Dermis microvascular lymphatic vessel endothelial cell (primary cell): Measurements from ENCODE around the gene MAT1A. TPM values are rescaled to one million over a fixed set of nuclear protein-coding genes. Genes with fewer than 3 reads are reported as not detected.

Source experiments
- DNase-seq, 2 donors: peaks; one replicate each; pipeline versions ENCODE4 v3.0.0 to v3.0.0-alpha.2; 2010; ENCODE audit warnings: low read depth in 2 of 2
- total RNA-seq: library from RNA; depleted of rRNA; stranded (reverse); fragments of >200 nt; gene quantifications from 2 replicates; pipeline ENCODE4 v1.2.1, GENCODE V29; 2014

MAT1A gene
- total RNA-seq, 1 donor from 2014 or later: not detected

GRCh38 chr10:80283119-80283518 is 6.3 kb downstream of the MAT1A start:
- no peak for DNase-seq

- DNase-seq: no peak
These were observed 7.4 kb downstream of the MAT1A start for GRCh38 chr10:80281784-80282765.

GRCh38 chr10:80281292-80281691 is 8.2 kb downstream of the MAT1A start:
- DNase-seq: no peak

- no peak for DNase-seq
These were observed 9.2 kb downstream of the MAT1A start for GRCh38 chr10:80280071-80280800.

GRCh38 chr10:80279146-80279545 is 10.3 kb downstream of the MAT1A start:
- DNase-seq: no peak

GRCh38 chr10:80278480-80278879 is 11.0 kb downstream of the MAT1A start:
- DNase-seq: no peak

GRCh38 chr10:80277567-80278250 is 11.7 kb downstream of the MAT1A start:
- DNase-seq: no peak

GRCh38 chr10:80277016-80277415 is 12.4 kb downstream of the MAT1A start:
- no peak for DNase-seq

GRCh38 chr10:80276335-80276734 is 13.1 kb downstream of the MAT1A start:
- DNase-seq: no peak

GRCh38 chr10:80275756-80276155 is 13.7 kb downstream of the MAT1A start:
- DNase-seq: no peak

GRCh38 chr10:80275135-80275498 is 14.3 kb downstream of the MAT1A start:
- no peak for DNase-seq

GRCh38 chr10:80274396-80275134 is 14.9 kb downstream of the MAT1A start:
- no peak for DNase-seq

- no peak for DNase-seq
These were observed 15.8 kb downstream of the MAT1A start for GRCh38 chr10:80273523-80274170.

- no peak for DNase-seq
These were observed 16.5 kb downstream of the MAT1A start for GRCh38 chr10:80272793-80273522.

GRCh38 chr10:80271416-80271815 is 18.0 kb downstream of the MAT1A start:
- no peak for DNase-seq

GRCh38 chr10:80270887-80271286 is 18.6 kb downstream of the MAT1A start:
- DNase-seq: no peak

GRCh38 chr10:80268938-80269588 is 20.4 kb downstream of the MAT1A start:
- no peak for DNase-seq

GRCh38 chr10:80268266-80268665 is 21.2 kb downstream of the MAT1A start:
- DNase-seq: no peak

GRCh38 chr10:80266513-80266863 is 23.0 kb downstream of the MAT1A start:
- DNase-seq: no peak
